GM19328 (cell line): Measurements from ENCODE around the gene SPDYE2.
"Not testable (repeated sequence)": the region's sequence is repeated elsewhere in the genome, so short reads cannot be mapped to it uniquely, and the experiment has no call there.

Experiments
- ATAC-seq: cut with Tn5 transposase; IDR thresholded peaks from one replicate; pipeline ENCODE4 v1.9.1; 2021; ENCODE audit warnings: mild to moderate bottlenecking, moderate library complexity; ENCODE audit not compliant: unreplicated experiment

Gene SPDYE2

GRCh38 chr7:102535062-102535615 lies 15.9 kb upstream of the SPDYE2 start:
- not testable (repeated sequence) for ATAC-seq

- ATAC-seq: not testable (repeated sequence)
Observed at GRCh38 chr7:102540604-102541003, 10.4 kb upstream of the SPDYE2 start.

- not testable (repeated sequence) for ATAC-seq
Observed at GRCh38 chr7:102542083-102542482, 8.9 kb upstream of the SPDYE2 start.

GRCh38 chr7:102542771-102543170 lies 8.3 kb upstream of the SPDYE2 start:
- not testable (repeated sequence) for ATAC-seq

GRCh38 chr7:102543596-102543995 lies 7.4 kb upstream of the SPDYE2 start, which contains the start of gene UPK3BL2:
Gene UPK3BL2, minus strand, starts transcription at chr7:102543696. Its CDS starts 60 bp downstream, at chr7:102543636.
- not testable (repeated sequence) for ATAC-seq

GRCh38 chr7:102544372-102544771 lies 6.7 kb upstream of the SPDYE2 start:
- ATAC-seq: not testable (repeated sequence)

- not testable (repeated sequence) for ATAC-seq
Observed at GRCh38 chr7:102545288-102545687, 5.7 kb upstream of the SPDYE2 start.

GRCh38 chr7:102546353-102546752 lies 4.7 kb upstream of the SPDYE2 start:
- ATAC-seq: peak; percentile 71

GRCh38 chr7:102568620-102569019 lies 17.6 kb downstream of the SPDYE2 start:
- ATAC-seq: not testable (repeated sequence)

- ATAC-seq: peak; percentile 90
Observed at GRCh38 chr7:102572261-102573239, 21.5 kb downstream of the SPDYE2 start, which contains the start of gene POLR2J3. Gene POLR2J3, minus strand, starts transcription at chr7:102572583. Its CDS starts 62 bp downstream, at chr7:102572521.

GRCh38 chr7:102574607-102575006 lies 23.6 kb downstream of the SPDYE2 start:
- not testable (repeated sequence) for ATAC-seq

GRCh38 chr7:102576363-102576762 lies 25.3 kb downstream of the SPDYE2 start:
- ATAC-seq: not testable (repeated sequence)

GRCh38 chr7:102577315-102578240 lies 26.6 kb downstream of the SPDYE2 start:
- not testable (repeated sequence) for ATAC-seq

- ATAC-seq: not testable (repeated sequence)
Observed at GRCh38 chr7:102578486-102578885, 27.5 kb downstream of the SPDYE2 start.

GRCh38 chr7:102581722-102582121 lies 30.7 kb downstream of the SPDYE2 start:
- ATAC-seq: not testable (repeated sequence)

- ATAC-seq: not testable (repeated sequence)
Observed at GRCh38 chr7:102583495-102583894, 32.5 kb downstream of the SPDYE2 start.

GRCh38 chr7:102589857-102590256 lies 38.8 kb downstream of the SPDYE2 start:
- ATAC-seq: peak; percentile 45

- peak; percentile 30 for ATAC-seq
Observed at GRCh38 chr7:102592477-102593019, 41.5 kb downstream of the SPDYE2 start.

GRCh38 chr7:102593637-102594334 lies 42.8 kb downstream of the SPDYE2 start:
- ATAC-seq: peak; percentile 49

- ATAC-seq: not testable (repeated sequence)
Observed at GRCh38 chr7:102596036-102596435, 45.0 kb downstream of the SPDYE2 start.
